Effector CD8-positive, alpha-beta T cell (primary cell): ENCODE results near the gene EPGN.

Experiments used
- DNase-seq: peaks from one replicate; lab custom pipeline; 2025; lab: John Stamatoyannopoulos, UW

EPGN gene

GRCh38 chr4:74309223-74309622 is 953 bp downstream of the EPGN start:
- DNase-seq: no peak

GRCh38 chr4:74311696-74312313 is 3.5 kb downstream of the EPGN start:
- no peak for DNase-seq

GRCh38 chr4:74314329-74314728 is 6.1 kb downstream of the EPGN start:
- no peak for DNase-seq

GRCh38 chr4:74314944-74315343 is 6.7 kb downstream of the EPGN start:
- DNase-seq: no peak

GRCh38 chr4:74315376-74315775 is 7.1 kb downstream of the EPGN start:
- no peak for DNase-seq

GRCh38 chr4:74316397-74316796 is 8.1 kb downstream of the EPGN start:
- DNase-seq: no peak

- no peak for DNase-seq
These were observed 9.5 kb downstream of the EPGN start for GRCh38 chr4:74317616-74318246.

GRCh38 chr4:74318276-74318675 is 10.0 kb downstream of the EPGN start:
- no peak for DNase-seq

- no peak for DNase-seq
These were observed 11.2 kb downstream of the EPGN start for GRCh38 chr4:74319470-74319869.

- no peak for DNase-seq
These were observed 12.4 kb downstream of the EPGN start for GRCh38 chr4:74320559-74321118.

- DNase-seq: no peak
These were observed 14.0 kb downstream of the EPGN start for GRCh38 chr4:74322301-74322700.

- DNase-seq: no peak
These were observed 15.4 kb downstream of the EPGN start for GRCh38 chr4:74323663-74324062.

GRCh38 chr4:74324262-74324661 is 16.0 kb downstream of the EPGN start:
- no peak for DNase-seq

GRCh38 chr4:74325886-74326285 is 17.6 kb downstream of the EPGN start:
- no peak for DNase-seq

GRCh38 chr4:74327762-74328161 is 19.5 kb downstream of the EPGN start:
- DNase-seq: no peak

GRCh38 chr4:74328501-74328900 is 20.2 kb downstream of the EPGN start:
- DNase-seq: no peak

GRCh38 chr4:74329307-74329706 is 21.0 kb downstream of the EPGN start:
- no peak for DNase-seq

- no peak for DNase-seq
These were observed 22.1 kb downstream of the EPGN start for GRCh38 chr4:74330295-74330750.

- no peak for DNase-seq
These were observed 23.0 kb downstream of the EPGN start for GRCh38 chr4:74331252-74331651.

- no peak for DNase-seq
These were observed 23.7 kb downstream of the EPGN start for GRCh38 chr4:74331944-74332343.

- no peak for DNase-seq
These were observed 26.4 kb downstream of the EPGN start for GRCh38 chr4:74334636-74335035.

- DNase-seq: no peak
These were observed 27.2 kb downstream of the EPGN start for GRCh38 chr4:74335341-74336021.

GRCh38 chr4:74338792-74339333 is 30.6 kb downstream of the EPGN start:
- DNase-seq: no peak
